ENCODE measurements around the gene LRRC63. TPM values are rescaled to one million over a fixed set of nuclear protein-coding genes. Genes with fewer than 3 reads are reported as not detected.

LRRC63 gene
- polyA plus RNA-seq, 1 experiment = not detected

- no peak for DNase-seq (ENCODE audit: low read depth, low spot score)
- Histone ChIP-seq H3K27ac (ENCODE audit: low read depth, low read length) (no peak overlapping the region), H3K27me3 (ENCODE audit: control insufficient read depth, insufficient read depth, low read length) (no peaks in the 10 kb centered on the region), H3K9me3 (ENCODE audit: control insufficient read depth, insufficient read depth, low read length) (no peaks in the 10 kb centered on the region), H3K4me3 (ENCODE audit: low read depth, low read length) (no peak overlapping the region)
- ChIA-PET CTCF (interaction anchor here (3.5 kb wide), 1 partner anchor 11 kb away, joined by 20 read pairs; no protein-coding TSS in a partner anchor), POLR2A (no interaction called here)
- TF ChIP-seq, protein P1, sequence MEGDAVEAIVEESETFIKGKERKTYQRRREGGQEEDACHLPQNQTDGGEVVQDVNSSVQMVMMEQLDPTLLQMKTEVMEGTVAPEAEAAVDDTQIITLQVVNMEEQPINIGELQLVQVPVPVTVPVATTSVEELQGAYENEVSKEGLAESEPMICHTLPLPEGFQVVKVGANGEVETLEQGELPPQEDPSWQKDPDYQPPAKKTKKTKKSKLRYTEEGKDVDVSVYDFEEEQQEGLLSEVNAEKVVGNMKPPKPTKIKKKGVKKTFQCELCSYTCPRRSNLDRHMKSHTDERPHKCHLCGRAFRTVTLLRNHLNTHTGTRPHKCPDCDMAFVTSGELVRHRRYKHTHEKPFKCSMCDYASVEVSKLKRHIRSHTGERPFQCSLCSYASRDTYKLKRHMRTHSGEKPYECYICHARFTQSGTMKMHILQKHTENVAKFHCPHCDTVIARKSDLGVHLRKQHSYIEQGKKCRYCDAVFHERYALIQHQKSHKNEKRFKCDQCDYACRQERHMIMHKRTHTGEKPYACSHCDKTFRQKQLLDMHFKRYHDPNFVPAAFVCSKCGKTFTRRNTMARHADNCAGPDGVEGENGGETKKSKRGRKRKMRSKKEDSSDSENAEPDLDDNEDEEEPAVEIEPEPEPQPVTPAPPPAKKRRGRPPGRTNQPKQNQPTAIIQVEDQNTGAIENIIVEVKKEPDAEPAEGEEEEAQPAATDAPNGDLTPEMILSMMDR (IDR thresholded peaks at IDR 0.05; ENCODE audit: low read depth, low read length) = no peak
Observed at GRCh38 chr13:46170687-46171086, 41.0 kb upstream of the LRRC63 start.

GRCh38 chr13:46171217-46171616 lies 40.5 kb upstream of the LRRC63 start:
- POLR2A ChIA-PET = no interaction called here
- H3K27me3 ChIP-seq (ENCODE audit: control insufficient read depth, insufficient read depth, low read length) = no peaks in the 10 kb centered on the region

DNA sequence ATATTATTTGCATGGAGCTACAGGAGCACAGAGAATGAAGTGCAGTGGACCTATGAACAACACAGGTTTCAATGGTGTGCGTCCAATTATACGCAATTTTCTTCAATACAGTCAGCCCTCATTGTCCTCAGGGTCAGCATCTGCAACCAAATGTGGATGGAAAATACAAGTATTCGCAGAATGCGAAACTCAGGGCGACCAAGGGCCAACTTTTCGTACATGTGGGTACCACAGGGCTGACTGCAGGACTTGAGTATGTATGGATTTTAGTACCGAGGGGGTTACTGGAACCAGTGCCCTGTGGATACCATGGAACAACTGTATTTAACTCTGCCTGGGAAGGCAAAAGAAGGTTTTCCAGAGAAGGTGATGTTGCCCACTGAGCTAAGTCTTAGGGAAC lies 40.0 kb upstream of the LRRC63 start:
- TF ChIP-seq, protein P1 (IDR thresholded peaks at IDR 0.05; ENCODE audit: low read depth, low read length) = no peak
- Histone ChIP-seq H3K27me3 (ENCODE audit: control insufficient read depth, insufficient read depth, low read length) (no peaks in the 10 kb centered on the region), H3K27ac (ENCODE audit: low read depth, low read length) (no peak overlapping the region), H3K4me3 (ENCODE audit: low read depth, low read length) (no peak overlapping the region), H3K9me3 (ENCODE audit: control insufficient read depth, insufficient read depth, low read length) (no peaks in the 10 kb centered on the region)
- POLR2A ChIA-PET = no interaction called here
- DNase-seq (ENCODE audit: low read depth, low spot score) = no peak
- CTCF ChIA-PET = interaction anchor here (3.5 kb wide), 1 partner anchor 12 kb away, joined by 20 read pairs; no protein-coding TSS in a partner anchor

More at GRCh38 chr13:46171217-46171616, 40.5 kb upstream of the LRRC63 start:
- Histone ChIP-seq H3K27ac (ENCODE audit: low read depth, low read length) (no peak overlapping the region), H3K9me3 (ENCODE audit: control insufficient read depth, insufficient read depth, low read length) (no peaks in the 10 kb centered on the region), H3K4me3 (ENCODE audit: low read depth, low read length) (no peak overlapping the region)
- CTCF ChIA-PET = interaction anchor here (0.6 to 3.5 kb wide), 2 partner anchors 11 to 13 kb away, joined by 3 to 20 read pairs; no protein-coding TSS in a partner anchor
- no peak for DNase-seq (ENCODE audit: low read depth, low spot score)
- TF ChIP-seq, protein P1 (IDR thresholded peaks at IDR 0.05; ENCODE audit: low read depth, low read length) = no peak

DNA sequence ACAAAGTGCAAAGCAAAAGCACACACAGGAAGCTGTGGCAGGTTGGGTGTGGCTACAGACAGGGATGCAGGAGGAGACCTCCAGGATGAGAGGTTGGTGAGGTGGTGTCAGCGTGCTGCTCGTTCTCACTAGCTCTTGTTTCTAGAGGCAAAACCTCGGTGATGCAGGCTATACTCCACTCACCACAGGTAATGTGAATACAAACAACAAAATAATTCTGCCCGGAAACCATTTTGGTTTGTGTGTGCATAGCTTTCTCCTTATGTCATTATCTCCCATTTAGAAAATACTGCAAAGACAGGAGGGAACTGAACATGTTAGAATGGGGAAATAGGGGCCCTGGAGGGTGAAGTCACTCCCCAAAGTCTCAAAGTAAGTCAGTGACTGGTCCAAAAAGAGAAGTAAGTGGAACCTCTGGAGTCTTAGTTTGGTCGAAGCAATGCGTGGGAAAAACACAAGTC lies 39.2 kb upstream of the LRRC63 start:
- no peak overlapping the region for H3K27ac ChIP-seq (ENCODE audit: low read depth, low read length)

DNA sequence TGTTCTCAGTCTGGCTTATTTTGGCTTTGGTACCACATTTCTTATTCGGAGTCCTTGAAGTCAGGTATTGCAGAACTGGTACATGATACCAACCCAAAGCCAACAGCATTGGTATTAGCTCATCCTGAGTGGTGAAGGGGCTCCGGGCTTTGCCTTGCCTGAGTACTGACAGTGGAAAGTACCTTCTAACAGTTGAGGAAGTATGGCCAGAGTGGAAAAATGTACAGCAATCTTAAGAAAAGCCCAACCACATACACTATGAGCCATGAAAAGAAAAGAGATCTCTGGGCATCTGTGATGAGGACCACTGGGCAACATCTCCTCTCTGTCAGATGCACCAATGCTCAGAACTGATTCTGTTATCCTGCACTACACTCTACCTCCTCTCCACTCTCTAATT lies 38.1 kb upstream of the LRRC63 start:
- Histone ChIP-seq H3K9me3 (ENCODE audit: control insufficient read depth, insufficient read depth, low read length) (no peaks in the 10 kb centered on the region), H3K27me3 (ENCODE audit: control insufficient read depth, insufficient read depth, low read length) (no peaks in the 10 kb centered on the region), H3K4me3 (ENCODE audit: low read depth, low read length) (no peak overlapping the region), H3K27ac (ENCODE audit: low read depth, low read length) (no peak overlapping the region)
- ChIA-PET CTCF (interaction anchor here (1.0 kb wide), 1 partner anchor 13 kb away, joined by 4 read pairs; no protein-coding TSS in a partner anchor), POLR2A (no interaction called here)
- DNase-seq (ENCODE audit: low read depth, low spot score) = no peak
- TF ChIP-seq, protein P1 (IDR thresholded peaks at IDR 0.05; ENCODE audit: low read depth, low read length) = no peak

More for the DNA sequence above, 39.2 kb upstream of the LRRC63 start:
- Histone ChIP-seq H3K4me3 (ENCODE audit: low read depth, low read length) (no peak overlapping the region), H3K27me3 (ENCODE audit: control insufficient read depth, insufficient read depth, low read length) (no peaks in the 10 kb centered on the region), H3K9me3 (ENCODE audit: control insufficient read depth, insufficient read depth, low read length) (no peaks in the 10 kb centered on the region)
- DNase-seq (ENCODE audit: low read depth, low spot score) = no peak
- CTCF ChIA-PET = interaction anchor here (0.6 to 3.5 kb wide), 2 partner anchors 12 to 21 kb away, joined by 3 to 20 read pairs; no protein-coding TSS in a partner anchor
- TF ChIP-seq, protein P1 (IDR thresholded peaks at IDR 0.05; ENCODE audit: low read depth, low read length) = no peak
- POLR2A ChIA-PET = no interaction called here
